ENCODE measurements around the gene CDKN2C.
"Not testable (repeated sequence)": the region's sequence is repeated elsewhere in the genome, so short reads cannot be mapped to it uniquely, and the experiment has no call there.

CDKN2C gene

GRCh38 chr1:50930965-50931737 lies 38.9 kb upstream of the CDKN2C start:
- TF ChIP-seq CTCF (IDR thresholded peaks at IDR 0.05; ENCODE audit: control insufficient read depth, extremely low read depth, insufficient read depth), result no peak
- no peak for DNase-seq (ENCODE audit: low read depth)
- H3K4me3 ChIP-seq (ENCODE audit: low read depth, low read length), result no peak overlapping the region

- DNase-seq (ENCODE audit: low read depth); H3K4me3 ChIP-seq (ENCODE audit: low read depth, low read length): not testable (repeated sequence)
These were observed 38.0 kb upstream of the CDKN2C start for GRCh38 chr1:50932043-50932442.

- not testable (repeated sequence) for H3K4me3 ChIP-seq (ENCODE audit: low read depth, low read length); DNase-seq (ENCODE audit: low read depth)
These were observed 36.3 kb upstream of the CDKN2C start for GRCh38 chr1:50933770-50934169.

DNA sequence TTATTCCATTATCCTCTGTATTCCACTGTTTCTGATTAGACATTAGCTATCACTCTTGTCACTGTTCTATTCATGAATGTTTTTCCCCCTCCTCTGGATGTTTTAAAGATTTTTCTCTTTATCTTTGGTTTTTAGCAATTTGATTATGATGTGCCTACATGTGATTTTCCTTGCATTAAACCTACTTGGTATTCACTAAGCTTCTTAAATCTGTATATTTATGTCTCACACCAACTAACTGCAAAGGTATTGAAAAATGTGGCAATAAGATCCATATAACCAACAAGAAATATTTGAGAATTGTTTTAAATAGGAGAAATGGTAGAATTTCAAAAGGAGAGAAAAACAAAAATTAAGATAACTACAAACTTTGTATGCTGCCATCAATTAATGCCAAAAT lies 35.2 kb upstream of the CDKN2C start:
- DNase-seq (ENCODE audit: low read depth), result no peak
- TF ChIP-seq CTCF (IDR thresholded peaks at IDR 0.05; ENCODE audit: control insufficient read depth, extremely low read depth, insufficient read depth), result no peak
- no peak overlapping the region for H3K4me3 ChIP-seq (ENCODE audit: low read depth, low read length)

DNA sequence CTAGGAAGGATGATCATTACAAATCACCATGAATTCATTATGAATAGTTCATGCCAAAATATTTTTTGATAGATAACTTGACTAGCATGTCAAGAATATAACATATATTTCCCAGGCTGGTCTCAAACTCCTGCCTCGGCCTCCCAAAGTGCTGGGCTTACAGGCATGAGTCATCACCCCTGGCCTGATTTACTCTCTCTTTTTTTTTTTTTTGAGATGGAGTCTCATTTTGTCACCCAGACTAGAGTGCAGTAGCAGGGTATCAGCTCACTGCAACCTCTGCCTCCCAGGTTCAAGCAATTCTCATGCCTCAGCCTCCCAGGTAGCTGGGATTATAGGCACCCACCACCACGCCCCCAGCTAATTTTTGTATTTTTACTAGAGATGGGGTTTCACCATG lies 34.8 kb upstream of the CDKN2C start:
- not testable (repeated sequence) for DNase-seq (ENCODE audit: low read depth); H3K4me3 ChIP-seq (ENCODE audit: low read depth, low read length)

DNA sequence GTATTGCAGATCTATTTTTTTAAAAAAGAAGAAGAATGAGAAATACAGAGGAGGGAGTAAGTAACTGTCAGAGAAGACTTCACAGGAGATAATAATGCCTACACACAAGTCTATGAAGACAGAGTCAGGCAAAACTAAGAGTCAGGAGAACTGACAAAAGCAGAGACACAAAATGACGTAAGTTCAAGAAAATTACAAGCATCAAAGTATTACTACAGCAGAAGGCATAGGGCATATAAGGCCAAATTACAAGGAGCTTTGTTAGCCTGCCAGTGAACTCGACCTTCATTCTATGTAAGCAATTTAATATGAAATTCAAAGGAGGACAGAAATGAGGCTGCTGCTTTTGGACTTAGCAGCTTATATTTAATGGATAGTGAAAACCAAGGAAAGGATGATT lies 33.7 kb upstream of the CDKN2C start:
- no peak overlapping the region for H3K4me3 ChIP-seq (ENCODE audit: low read depth, low read length)
- no peak for DNase-seq (ENCODE audit: low read depth)
- TF ChIP-seq CTCF (IDR thresholded peaks at IDR 0.05; ENCODE audit: control insufficient read depth, extremely low read depth, insufficient read depth), result no peak

DNA sequence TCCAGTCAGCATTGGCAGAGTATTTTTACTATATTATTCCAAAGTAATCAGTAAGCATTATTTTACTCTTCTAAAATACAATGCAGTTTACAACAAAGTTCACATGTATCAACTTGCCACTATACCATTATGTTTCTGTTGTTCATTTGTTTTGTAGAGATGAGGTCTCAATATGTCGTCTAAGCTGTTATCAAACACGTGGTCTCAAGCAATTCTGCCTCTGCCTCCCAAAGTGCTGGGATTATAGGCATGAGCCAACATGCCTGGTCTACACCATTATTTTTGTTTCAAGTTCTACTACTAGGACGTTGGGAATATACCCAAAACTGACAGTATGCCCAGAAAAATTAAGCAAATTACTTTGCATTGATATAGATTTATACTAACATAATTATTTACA lies 29.8 kb upstream of the CDKN2C start:
- no peak overlapping the region for H3K4me3 ChIP-seq (ENCODE audit: low read depth, low read length)
- no peak for TF ChIP-seq CTCF (IDR thresholded peaks at IDR 0.05; ENCODE audit: control insufficient read depth, extremely low read depth, insufficient read depth)
- no peak for DNase-seq (ENCODE audit: low read depth)

GRCh38 chr1:50942334-50942733 lies 27.7 kb upstream of the CDKN2C start:
- no peak for TF ChIP-seq CTCF (IDR thresholded peaks at IDR 0.05; ENCODE audit: control insufficient read depth, extremely low read depth, insufficient read depth)
- DNase-seq (ENCODE audit: low read depth), result no peak
- no peak overlapping the region for H3K4me3 ChIP-seq (ENCODE audit: low read depth, low read length)
